ENCODE measurements around the gene FRMD1. TPM values are rescaled to one million over a fixed set of nuclear protein-coding genes. Genes with fewer than 3 reads are reported as not detected.

The FRMD1 gene
- total RNA-seq, 2 experiments from 2014 or later: not detected

DNA sequence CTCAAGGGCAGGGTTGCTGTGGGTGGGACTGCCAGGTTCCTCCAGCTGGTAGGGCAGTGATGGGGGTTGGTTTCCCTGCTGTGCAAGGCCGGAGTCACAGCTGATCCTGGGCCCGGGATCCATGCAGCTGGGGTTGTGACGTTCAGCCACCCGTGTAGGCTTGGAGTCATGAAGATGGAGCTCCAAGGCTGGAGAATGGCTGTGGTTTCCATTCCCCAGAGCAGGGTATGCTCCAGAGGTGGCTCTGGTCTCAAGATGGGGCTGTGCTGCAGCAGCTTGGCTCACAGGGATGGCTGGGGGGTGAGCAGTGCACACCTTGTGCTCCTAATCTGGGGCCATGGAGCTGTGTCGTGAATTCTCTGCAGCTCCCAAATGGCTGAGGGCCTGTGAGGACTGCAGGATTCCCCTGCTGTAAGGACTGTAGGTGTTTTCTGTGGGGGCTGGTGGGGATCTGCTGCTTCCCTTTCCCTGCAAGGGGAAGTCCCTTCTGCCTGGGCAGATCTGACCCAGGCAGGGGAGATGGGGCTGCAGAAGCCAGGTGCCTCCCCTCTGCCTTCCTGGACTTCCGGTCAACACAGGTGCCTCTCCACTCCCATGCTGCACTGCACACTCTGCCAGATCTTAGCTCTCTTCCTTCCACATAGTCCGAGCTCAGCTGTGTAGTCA lies 65.6 kb downstream of the FRMD1 start:
- DNase-seq (no peak), ATAC-seq (ENCODE audit: low read depth) (no peak)
- Mint-ChIP-seq H3K4me3 (no peak overlapping the region), H3K9me3 (peaks cover 14% of the 10 kb centered on the region), H3K27ac (no peak overlapping the region), H3K36me3 (no peaks in the 10 kb centered on the region), H3K4me1 (no peaks in the 10 kb centered on the region), H3K27me3 (peaks cover 3% of the 10 kb centered on the region)
- POLR2A ChIA-PET: no interaction called here

DNA sequence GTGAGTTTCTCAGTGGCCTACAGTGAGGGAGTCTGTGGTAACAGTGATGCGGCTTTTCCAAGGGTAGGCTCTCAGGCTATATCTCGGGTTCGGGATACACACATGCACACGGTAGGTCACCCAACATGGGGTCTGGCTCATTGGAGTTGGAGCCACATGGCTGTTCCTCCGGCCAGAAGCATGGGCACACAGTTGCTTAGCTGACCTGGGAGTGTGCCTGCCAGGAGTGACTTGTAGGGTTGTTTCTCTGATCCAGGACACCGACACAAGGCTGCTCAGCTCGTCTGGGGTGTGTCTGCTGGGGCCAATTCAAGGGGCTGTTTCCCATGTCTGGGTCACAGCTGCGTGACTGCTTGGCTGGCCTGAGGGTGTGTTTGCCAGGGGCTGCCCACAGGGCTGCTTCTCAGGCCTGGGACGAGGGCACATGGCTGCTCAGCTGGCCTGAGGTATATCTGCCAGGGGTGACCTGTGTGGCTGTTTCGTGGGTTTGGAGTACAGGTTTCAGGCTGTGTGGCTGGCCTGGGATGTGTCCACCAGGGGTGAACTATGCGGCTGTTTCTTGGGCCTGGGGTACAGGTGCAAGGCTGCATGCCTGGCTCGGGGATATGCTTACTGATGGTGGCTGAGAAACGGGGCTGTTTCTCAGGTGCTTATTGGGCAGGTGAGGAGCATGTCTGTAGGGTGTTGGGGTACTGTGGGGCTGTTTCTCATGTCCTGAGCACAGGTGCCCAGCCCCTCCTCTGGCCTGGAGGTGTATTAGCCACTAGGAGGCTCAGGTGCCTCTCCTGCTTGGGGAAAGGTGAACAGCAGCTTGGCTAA lies 66.4 kb downstream of the FRMD1 start:
- peaks cover 14% of the 10 kb centered on the region for H3K9me3 Mint-ChIP-seq
- H3K36me3 Mint-ChIP-seq: no peaks in the 10 kb centered on the region
- POLR2A ChIA-PET: no interaction called here
- no peak for ATAC-seq (ENCODE audit: low read depth)
- no peak overlapping the region for H3K27ac Mint-ChIP-seq
- H3K4me1 Mint-ChIP-seq: no peaks in the 10 kb centered on the region
- DNase-seq: no peak
- H3K27me3 Mint-ChIP-seq: peaks cover 3% of the 10 kb centered on the region
- H3K4me3 Mint-ChIP-seq: no peak overlapping the region

DNA sequence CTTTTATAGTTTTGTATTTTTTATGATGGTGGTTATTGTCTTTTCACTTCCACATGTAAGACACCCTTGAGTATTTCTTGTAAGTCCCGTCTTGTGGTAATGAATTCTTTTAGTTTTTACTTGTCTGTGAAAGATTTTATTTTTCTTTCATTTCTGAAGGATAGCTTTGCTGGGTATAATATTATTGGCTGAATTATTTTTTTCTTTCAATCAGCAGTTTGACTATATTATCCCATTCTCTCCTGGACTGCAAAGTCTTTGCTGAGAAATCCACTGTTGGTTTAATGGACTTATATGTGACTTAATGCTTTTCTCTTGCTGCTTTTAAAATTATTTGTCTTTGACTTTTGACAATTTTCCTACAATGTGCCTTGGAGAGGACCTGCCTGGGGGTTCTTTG lies 67.7 kb downstream of the FRMD1 start:
- DNase-seq: no peak
- Mint-ChIP-seq H3K27me3 (peaks cover 3% of the 10 kb centered on the region), H3K27ac (no peak overlapping the region), H3K4me1 (no peaks in the 10 kb centered on the region), H3K9me3 (peaks cover 13% of the 10 kb centered on the region), H3K36me3 (no peaks in the 10 kb centered on the region), H3K4me3 (no peak overlapping the region)
- POLR2A ChIA-PET: no interaction called here
- ATAC-seq (ENCODE audit: low read depth): no peak

DNA sequence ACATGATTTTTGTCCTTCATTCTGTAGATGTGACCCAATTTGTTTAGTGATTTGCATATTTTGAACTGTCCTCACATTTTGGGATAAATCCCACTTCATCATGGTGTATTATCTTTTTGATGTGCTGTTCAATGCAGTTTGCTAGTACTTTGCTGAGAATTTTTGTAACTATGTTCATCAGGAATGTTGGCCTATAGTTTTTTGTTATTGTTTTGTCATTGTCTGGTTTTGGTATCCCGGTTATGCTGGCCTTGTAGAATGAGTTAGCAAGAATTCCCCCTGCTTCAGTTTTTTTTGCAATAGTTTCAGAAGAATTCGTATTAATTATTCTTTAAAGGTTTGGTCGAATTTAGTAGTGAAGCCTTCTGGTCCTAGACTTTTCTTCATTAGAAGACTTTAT lies 69.7 kb downstream of the FRMD1 start:
- POLR2A ChIA-PET: no interaction called here

GRCh38 chr6:168007592-168008338 lies 71.2 kb downstream of the FRMD1 start:
- no peak for DNase-seq
- POLR2A ChIA-PET: no interaction called here

More for the DNA sequence above, 69.7 kb downstream of the FRMD1 start:
- no peak overlapping the region for H3K4me3 Mint-ChIP-seq
- H3K4me1 Mint-ChIP-seq: no peaks in the 10 kb centered on the region
- H3K27ac Mint-ChIP-seq: no peak overlapping the region
- H3K36me3 Mint-ChIP-seq: no peaks in the 10 kb centered on the region
- ATAC-seq (ENCODE audit: low read depth) (no peak), DNase-seq (no peak)
- H3K9me3 Mint-ChIP-seq: peaks cover 10% of the 10 kb centered on the region
- H3K27me3 Mint-ChIP-seq: peaks cover 1% of the 10 kb centered on the region

GRCh38 chr6:168005796-168006195 lies 73.2 kb downstream of the FRMD1 start:
- peaks cover 5% of the 10 kb centered on the region for H3K9me3 Mint-ChIP-seq
- no peak for DNase-seq
- no peaks in the 10 kb centered on the region for H3K4me1 Mint-ChIP-seq
- H3K36me3 Mint-ChIP-seq: no peaks in the 10 kb centered on the region
- ATAC-seq (ENCODE audit: low read depth): no peak
- POLR2A ChIA-PET: no interaction called here
- no peak overlapping the region for H3K4me3 Mint-ChIP-seq
- H3K27ac Mint-ChIP-seq: no peak overlapping the region
- H3K27me3 Mint-ChIP-seq: no peaks in the 10 kb centered on the region

More at GRCh38 chr6:168007592-168008338, 71.2 kb downstream of the FRMD1 start:
- H3K4me3 Mint-ChIP-seq: no peak overlapping the region
- H3K4me1 Mint-ChIP-seq: no peaks in the 10 kb centered on the region
- H3K36me3 Mint-ChIP-seq: no peaks in the 10 kb centered on the region
- no peaks in the 10 kb centered on the region for H3K27me3 Mint-ChIP-seq
- H3K9me3 Mint-ChIP-seq: peaks cover 10% of the 10 kb centered on the region
- no peak overlapping the region for H3K27ac Mint-ChIP-seq
- no peak for ATAC-seq (ENCODE audit: low read depth)

- no peak overlapping the region for H3K27ac Mint-ChIP-seq
- H3K36me3 Mint-ChIP-seq: no peaks in the 10 kb centered on the region
- H3K4me3 Mint-ChIP-seq: no peak overlapping the region
- ATAC-seq (ENCODE audit: low read depth): no peak
- H3K9me3 Mint-ChIP-seq: no peaks in the 10 kb centered on the region
- no peak for DNase-seq
- H3K4me1 Mint-ChIP-seq: no peaks in the 10 kb centered on the region
- POLR2A ChIA-PET: no interaction called here
- no peaks in the 10 kb centered on the region for H3K27me3 Mint-ChIP-seq
Observed at GRCh38 chr6:168004945-168005344, 74.1 kb downstream of the FRMD1 start.

- no peak overlapping the region for H3K27ac Mint-ChIP-seq
- no peaks in the 10 kb centered on the region for H3K9me3 Mint-ChIP-seq
- no peak overlapping the region for H3K4me3 Mint-ChIP-seq
- no peaks in the 10 kb centered on the region for H3K36me3 Mint-ChIP-seq
- no peaks in the 10 kb centered on the region for H3K27me3 Mint-ChIP-seq
- DNase-seq (no peak), ATAC-seq (ENCODE audit: low read depth) (no peak)
- POLR2A ChIA-PET: no interaction called here
- no peaks in the 10 kb centered on the region for H3K4me1 Mint-ChIP-seq
Observed at GRCh38 chr6:168004023-168004422, 75.0 kb downstream of the FRMD1 start.

Other genes with a start within 250 kb of the FRMD1 start
- gene KIF25, start 81.5 kb downstream of the FRMD1 start, total RNA-seq: not detected
- gene DACT2, start 240.6 kb upstream of the FRMD1 start, total RNA-seq: not detected

Measured in activated naive CD8-positive, alpha-beta T cell treated with anti-CD3 and anti-CD28 coated beads, Interleukin-2, amount 10 ng/mL, durations not matched to agents 7 days and 5 days (primary cell).